Stimulated activated CD8-positive, alpha-beta memory T cell treated with anti-CD3 and anti-CD28 coated beads, Interleukin-4, amount 100 ng/mL, for 1 hour (primary cell): Measurements from ENCODE around the gene PRKCA.
"Not testable (repeated sequence)": the region's sequence is repeated elsewhere in the genome, so short reads cannot be mapped to it uniquely, and the experiment has no call there.

Experiments used
- DNase-seq, 2 donors: peaks; one replicate each; pipeline ENCODE4 v3.0.0-alpha.2; 2020; ENCODE audit warnings: low read depth in 2 of 2, low spot score in 1 of 2

The PRKCA gene

DNA sequence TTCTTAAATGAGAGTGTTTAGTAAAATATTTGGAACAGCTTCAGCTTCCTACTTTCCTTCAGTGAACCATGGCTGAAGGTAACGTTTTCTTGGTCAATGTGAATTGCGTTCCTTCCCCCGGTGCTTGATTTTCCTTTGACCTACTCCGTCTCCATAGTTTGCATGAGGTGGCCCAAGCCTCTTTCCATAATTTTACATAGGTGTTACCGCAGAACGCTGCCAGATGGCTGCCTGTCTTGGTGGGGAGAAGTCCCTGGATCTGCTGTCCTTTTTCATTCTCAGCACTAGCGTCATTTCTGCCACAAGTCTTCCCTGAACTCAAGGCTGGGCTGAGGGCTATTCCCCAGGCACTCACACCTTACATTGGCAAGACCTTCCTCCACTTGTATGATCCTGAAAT lies 178.4 kb downstream of the PRKCA start:
- DNase-seq, result no peak

DNA sequence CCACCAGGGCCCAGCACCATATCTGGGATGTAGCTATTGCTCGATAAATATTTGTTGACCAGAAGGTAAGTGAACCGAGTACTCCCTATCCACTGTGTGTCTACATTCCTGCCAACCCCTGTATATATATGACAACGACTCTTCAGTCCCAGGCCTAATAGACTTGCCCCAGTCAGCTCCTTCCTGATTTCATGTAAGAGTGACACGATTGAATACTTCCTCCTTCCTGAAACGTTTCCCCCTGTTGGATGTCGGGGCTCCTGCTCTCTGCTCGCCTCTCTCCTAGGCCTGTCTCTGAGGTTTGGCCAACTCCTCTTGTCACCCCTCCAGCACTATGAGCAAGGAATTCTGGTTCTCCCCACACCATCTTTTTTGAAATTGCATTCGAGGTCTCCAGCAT lies 178.9 kb downstream of the PRKCA start:
- no peak for DNase-seq

DNA sequence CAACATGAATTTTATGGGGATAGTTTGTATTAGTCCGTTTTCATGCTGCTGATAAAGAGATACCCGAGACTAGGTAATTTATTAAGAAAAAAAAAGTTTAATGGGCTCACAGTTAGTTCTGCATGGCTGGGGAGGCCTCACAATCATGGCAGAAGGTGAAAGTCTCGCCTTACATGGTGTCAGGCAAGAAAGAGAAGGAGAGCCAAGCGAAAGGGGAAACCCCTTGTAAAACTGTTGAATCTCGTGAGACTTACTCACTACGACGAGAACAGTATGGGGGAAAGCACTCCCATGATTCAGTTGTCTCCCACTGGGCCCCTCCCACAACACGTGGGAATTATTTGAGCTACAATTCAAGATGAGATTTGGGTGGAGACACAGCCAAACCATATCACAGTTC lies 181.5 kb downstream of the PRKCA start:
- DNase-seq, result no peak

DNA sequence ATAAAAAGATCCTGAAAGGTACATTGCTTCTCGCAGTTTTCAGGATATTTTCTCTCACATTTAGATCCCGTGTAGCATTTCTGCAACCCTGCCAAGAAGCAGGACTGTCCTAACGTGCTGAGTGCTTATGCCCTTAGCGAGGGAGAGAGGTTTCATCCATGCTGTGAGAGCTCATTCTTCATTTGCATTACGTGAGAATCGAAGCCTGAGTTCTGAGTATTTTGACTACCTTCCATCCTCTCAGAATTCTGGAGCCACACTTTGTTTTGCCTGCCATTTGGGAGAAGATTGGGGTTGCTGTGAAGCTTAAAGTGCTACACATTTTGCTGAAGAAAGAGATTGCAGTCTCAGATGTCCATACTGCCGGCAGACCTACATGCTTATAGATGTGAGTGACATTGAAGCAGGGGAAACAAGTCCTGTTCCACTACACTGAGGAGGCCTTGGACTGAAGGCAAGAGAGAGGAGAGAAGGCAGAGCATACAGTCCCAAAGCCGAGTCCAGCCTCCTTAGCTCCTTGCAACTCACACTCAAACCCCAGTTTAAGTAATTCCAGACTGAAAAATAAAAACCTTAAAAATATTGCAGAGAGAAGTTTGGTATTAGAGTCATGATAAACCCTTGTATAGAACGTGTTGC lies 183.0 kb downstream of the PRKCA start:
- no peak for DNase-seq

DNA sequence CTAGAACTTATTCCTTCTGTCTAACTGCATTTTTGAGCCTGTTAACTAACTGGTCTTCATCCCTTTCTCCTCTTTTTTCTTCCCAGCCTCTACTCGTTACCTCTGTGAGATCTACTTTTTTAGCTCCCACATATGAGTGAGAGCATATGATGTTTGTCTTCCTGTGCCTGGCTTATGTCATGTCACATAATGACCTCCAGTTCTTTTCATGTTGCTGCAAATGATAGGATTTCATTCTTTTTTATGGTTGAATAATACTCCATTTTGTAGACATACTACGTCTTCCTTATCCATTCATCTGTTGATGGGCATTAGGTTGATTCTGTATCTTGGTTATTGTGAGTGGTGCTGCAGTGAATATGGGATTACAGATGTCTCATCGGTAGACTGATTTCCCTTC lies 184.7 kb downstream of the PRKCA start:
- no peak for DNase-seq

DNA sequence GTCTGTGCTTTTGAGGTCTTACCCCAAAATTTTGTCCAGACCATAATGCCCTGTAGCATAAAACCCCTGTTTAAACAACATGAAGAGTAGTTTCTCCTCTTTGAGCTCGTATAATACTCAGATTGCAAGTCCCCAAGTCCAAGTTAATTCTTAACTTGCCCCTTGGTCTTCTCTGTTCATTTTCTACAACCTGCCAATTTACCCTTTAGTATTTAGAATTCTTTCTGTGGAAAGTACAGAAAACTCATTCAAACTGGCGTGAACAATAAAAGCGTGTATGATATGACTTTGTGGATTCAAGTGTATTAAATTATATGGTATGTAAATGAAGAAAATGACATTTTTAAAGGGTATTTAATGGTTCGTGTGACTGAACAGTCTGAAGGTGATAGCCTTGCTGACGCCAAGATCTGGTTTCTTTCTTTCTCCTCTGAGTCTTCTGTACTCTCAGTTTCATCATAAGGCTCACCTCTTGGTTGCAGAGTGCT lies 185.6 kb downstream of the PRKCA start:
- DNase-seq, result no peak

DNA sequence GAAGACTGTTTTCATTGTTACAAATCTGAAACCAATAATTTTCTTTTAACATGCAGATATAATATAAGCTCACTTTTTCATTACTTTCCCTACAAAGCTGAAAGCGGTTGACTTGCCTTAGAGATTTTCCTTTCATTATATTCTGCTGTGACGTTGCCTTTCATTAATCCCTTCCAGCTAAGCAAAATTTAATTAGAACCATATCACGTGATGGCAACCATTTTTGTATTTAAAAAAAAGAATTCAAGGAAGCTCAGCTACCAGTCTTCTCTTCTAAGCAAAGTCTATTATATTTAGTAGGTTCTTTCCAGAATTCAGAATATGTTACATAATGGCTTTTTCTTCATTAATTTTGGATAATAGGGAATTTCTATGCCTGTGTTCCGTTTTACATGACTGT lies 186.5 kb downstream of the PRKCA start:
- no peak for DNase-seq

DNA sequence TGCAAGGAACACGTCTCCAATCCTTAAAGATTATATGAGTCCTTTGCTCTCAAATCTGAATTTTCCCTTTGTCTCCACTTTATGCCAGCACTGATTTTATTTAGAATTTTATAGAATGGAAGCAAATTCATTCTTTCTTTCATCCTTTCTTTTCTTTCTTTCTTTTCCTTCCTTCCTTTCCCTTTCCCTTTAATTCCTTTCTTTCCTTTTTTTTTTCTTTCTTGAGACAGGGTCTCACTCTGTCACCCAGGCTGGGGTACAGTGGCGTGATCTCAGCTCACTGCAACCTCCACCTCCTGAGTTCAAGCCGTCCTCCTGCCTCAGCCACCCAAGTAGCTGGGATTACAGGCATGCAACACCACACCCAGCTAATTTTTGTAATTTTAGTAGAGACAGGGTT lies 187.2 kb downstream of the PRKCA start:
- not testable (repeated sequence) for DNase-seq

DNA sequence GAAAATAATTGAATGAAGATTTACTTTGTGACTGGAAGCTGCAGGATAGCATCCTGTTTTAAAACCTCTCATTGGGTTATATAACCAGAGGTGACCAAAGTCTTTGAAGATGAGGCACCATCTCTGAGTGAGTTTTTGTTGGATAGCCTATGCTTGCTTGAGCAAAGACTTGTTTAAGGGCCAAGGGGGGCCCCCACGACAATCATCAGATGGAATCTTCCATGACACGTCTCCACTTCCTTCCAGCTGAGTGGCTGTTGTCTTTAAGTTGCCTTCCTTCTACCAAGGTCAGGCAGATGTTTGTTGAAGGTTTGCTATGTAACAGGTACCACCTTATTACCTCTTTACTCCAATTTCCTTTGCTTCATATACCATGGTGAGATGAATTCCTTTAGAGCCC lies 188.8 kb downstream of the PRKCA start:
- no peak for DNase-seq

DNA sequence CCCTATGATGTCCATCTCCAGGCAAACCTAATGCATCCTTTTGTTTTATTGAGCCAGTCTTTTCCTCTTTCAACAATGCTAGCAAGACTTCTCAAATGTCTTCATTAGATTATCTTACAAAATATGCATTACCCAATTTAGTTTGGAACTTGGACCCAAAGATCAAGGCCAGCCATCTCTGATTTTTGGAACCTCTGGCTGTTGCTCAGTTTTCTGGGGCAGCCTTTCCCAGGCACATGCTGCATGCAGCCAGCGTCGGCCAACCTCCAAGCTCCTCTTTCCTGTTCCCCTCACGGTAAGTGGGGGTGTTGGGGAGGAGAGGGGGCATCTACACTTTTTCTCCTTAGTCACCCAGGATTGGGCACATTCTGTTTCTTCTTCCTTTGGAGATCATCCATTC lies 189.3 kb downstream of the PRKCA start:
- no peak for DNase-seq

DNA sequence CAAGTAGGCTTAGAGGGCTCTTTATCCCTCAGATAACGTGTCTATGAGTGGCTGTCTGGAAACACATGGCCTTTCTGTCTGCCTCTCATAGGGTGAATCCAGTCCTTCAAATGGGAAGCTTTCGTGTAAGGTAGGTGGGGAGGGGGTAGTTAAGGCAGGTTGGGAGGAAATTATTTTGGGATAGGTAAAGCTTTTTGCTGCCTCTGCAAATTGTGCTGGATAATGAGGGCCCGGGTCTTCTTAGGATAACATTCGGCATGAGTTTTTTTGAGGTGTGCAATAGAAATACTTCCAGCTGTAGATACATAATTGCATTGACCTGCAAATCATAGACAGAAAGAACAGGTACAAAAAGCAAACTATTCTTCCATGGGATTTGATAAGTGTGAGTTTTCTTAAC lies 189.7 kb downstream of the PRKCA start:
- no peak for DNase-seq

DNA sequence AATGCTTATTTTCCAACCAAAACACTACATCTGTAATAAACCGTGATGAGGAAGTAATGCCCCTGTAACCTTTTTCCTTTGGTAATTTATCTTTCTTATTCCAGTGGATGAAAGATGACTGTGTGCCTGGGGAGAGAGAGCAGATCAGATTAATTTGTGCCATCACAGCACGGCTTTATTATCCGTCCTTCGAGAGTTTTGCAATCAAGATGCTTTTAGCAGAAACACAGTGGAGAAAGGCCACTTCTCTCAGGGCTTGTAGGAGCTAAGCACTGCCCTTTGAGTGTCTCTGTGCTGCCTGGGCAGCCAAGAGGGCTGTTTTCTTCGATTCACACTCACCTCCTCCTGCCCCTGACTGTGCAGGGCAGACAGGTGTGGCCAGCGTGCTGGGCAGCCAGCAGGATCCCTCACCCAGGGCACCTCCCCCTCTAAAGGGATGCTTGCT lies 190.2 kb downstream of the PRKCA start:
- DNase-seq, result no peak

DNA sequence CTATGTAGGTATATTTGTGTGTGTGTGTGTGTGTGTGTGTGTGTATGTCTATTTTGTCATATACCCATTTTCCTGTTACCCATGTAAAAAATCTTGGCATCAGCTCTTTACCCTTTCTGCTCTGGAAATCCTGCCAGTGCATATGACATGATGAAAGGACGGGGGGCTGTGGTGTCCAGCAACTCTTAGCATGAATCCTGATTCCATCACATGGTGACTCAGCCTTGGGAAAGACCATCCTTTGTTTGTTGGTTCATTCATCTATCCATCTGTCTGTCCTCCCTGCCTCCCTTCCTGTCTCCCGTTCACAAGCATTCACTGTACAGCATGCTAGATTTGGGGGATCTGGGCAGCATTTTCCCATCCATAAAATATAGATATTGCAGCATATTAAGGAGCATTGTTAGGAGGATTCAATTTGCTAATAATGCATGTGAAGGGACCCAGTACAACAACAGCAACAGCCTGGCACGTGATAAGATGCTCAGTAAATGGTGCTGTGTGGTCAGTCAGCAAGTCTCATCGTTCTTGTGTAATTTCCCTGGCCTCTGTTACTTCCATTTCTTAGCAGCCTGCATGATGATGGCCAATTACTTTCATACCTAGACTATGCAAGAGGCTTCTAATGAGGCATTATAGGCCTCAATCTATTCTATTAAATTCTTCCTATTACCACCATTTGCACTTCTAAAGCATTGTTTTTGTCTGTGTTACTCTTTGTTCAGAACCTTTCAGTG lies 191.0 kb downstream of the PRKCA start:
- DNase-seq, result no peak

DNA sequence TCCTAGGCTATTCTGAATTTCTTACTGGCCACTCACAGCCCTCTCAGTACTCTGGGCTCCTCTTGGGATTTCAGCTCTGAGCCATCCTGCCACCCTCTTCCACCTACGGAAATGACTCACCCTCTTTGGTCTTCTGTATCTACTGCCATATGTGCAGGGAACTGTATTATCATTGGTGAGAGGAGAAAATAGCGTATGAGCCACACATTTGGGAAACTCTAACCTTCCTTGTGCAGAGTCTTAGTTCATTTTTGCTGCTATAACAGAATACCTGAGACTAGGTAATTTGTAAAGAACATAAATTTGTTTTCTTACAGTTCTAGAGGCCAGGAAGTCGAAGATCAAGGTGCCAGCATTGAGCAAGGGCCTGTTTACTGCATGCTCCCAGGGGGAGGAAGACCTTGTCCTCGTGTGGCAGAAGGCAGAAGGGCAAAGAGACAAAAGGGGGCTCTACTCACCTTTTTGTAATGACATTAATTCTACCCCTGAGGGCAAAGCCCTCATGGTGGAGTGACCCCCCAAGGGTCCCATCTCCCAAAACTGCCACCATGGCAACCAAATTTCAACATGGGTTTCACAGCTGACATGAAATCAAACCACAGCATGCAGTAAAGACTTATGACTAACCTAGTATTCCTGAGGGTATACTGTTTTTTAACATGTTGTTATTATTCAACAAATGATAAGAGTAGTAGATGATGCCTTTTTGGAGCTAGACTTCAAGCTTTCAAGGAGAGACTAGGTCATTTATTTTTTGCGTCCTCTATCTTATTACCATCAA lies 191.8 kb downstream of the PRKCA start:
- DNase-seq, result no peak

DNA sequence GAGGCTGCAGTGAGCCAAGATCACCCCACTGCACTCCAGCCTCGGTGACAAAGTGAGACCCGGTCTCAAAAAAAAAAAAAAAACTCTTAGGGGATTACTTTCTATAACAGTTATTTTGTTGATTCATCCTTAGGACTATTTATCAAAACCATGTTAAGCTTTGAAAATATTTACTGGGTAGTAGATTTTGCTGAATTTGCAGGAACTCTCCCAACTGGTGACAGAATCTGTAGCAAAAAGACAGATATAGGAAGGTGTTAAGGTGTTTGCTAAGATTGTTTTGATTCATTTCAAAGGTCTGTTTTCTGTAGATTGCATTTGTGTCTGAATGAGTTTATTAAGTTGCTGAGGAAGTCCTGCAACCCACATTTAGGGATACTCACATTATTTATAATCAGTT lies 192.6 kb downstream of the PRKCA start:
- no peak for DNase-seq

DNA sequence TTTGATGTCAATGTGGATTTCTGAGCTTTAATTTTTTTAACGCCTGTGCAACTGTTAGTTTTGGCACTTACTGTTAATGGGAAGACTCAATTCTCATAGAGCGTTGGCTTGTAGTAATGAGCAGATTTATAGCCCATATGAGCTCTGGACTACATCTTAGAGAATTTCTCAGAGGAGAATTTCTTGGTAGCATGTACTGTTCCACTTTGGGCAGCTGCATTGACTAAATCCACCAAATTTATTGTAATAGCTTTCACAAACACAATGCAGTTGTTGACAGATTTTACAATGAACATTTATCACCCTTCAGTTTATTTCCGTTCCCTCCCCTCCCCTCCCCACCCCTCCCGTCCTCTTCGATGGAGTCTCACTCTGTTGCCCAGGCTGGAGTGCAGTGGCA lies 193.9 kb downstream of the PRKCA start:
- no peak for DNase-seq

DNA sequence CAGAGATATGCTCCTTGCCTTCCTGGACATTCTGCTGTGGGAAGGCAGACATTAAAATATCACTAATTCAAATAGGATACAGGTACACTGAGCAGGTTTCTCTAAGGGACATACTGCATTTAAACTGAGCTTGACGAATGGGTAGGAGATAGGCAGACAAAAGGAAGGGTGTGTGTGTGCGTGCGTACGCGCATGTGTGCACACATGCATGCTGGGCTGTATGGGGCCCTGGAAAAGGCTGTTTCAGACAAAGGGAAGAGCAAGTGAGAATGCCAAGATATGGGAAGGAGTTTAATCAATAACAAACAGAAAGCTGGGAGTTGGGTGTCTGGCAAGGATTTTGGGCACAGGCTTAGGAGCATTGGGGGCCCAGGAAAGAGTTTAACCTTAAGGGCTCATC lies 196.2 kb downstream of the PRKCA start:
- DNase-seq, result no peak

DNA sequence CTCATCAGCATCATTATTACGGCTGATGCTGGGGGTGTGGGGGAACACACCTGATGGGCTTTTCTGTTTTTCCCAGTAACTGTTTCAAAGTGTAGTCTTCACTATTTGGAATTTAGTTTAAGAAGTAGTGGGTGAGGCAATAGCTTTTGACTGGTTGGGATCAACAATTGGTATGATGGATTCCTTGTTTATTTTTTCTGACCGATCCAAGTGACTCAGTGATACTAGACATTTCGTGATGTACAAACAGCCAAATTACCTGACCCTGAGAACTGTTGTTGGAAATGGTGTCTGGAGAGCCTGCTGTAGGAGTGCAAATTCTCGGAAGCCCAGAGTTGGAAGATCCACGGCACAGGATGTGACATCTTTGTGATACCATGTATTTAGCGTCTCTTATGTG lies 204.2 kb downstream of the PRKCA start:
- no peak for DNase-seq

DNA sequence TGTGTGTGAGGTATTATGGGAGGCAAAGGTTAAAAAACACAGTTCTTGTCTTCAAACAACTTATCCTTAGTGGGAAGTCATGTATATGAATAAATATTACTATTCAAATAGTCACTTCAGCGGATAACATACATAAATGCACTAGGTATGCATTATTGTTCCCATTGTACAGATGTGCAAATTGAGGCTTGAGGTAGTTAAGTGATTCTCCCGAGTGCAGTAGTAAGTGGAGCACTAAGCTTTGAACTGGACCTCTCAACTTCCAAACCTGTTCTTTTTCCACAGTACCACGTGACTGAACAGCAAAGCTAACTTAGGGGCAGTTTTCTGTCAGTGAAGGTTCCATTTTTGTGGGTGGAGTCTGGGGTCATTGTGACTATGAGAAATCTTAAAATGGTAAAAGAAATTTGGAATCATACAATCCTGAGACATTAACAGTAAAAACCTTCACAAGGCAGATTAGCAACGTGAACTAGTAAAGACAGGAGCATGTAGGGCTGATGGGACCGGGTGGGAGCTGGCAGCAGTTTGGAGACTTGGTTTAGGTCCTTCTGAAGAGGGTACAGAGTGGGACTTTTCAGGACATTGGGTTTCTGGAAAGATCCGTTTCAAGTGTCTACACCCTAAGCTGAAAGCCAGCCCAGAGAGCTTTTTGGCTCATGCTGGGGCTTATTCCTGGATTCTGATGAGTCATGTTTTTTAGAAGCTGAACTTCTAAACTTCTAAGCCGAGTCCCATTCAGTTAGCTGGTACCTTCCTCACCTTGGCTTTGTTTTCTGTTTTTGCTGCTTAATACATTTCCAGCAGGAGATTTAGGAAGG lies 204.9 kb downstream of the PRKCA start:
- no peak for DNase-seq

DNA sequence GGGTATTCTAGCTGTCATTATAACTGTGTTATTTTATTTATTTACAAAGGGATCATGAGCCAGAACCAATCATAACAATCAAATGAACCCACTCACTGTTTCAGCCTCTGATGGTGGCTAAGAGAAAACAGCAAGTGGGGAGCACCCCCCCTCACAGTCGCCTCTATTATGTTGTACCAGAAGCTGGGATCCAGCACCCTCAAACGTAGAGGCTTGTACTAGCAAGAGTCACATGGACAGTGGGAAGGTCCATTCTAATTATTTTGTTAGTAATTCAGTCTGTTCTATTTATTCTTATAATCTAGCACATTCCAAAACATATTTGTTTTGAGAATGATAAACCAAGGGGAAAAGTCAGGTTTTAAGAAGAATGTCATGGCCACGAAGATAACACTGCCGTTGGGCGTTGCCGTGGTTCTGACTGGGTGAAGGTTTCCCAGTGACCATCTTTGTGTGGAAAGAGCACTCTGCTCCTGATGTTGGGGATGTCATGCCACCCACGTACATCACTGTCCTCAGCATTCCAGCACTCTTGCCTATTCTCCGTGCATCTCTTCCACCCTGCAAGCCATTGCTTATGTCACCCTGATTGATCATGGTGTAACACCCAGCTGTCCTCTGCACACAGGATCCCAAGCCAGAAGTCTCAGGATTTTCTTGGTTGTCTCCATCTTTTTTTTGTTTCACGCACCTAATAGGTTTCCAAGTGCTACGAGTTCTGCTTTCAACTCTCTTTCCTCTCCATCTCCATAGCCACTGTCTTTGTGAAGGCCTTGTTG lies 205.8 kb downstream of the PRKCA start:
- DNase-seq, result no peak
